GM18907 (cell line): ENCODE data around the gene SKIDA1.

Experiments used
- ATAC-seq: cut with Tn5 transposase; IDR thresholded peaks from one replicate; pipeline ENCODE4 v1.9.1; 2021; ENCODE audit warnings: mild to moderate bottlenecking, moderate library complexity; ENCODE audit not compliant: unreplicated experiment

SKIDA1 gene

DNA sequence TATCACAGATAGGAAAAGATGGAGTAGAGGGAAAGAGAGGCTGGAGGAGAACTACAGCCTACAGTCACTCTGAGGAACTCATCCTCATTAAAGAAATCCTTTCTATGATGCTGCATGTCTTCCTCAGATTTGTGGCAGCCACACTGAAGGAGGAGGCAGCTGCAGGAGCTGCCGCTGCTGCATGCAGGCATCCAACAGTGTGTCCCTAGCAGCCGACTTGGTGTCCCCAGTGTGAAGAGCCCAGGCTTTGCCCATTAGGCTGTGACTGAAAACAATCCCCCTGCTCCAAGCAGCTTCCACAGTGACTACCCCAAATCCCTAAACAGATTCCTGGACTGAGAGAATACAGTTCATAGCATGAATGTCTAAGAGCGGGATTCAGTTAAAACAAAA, 23.1 kb downstream of the SKIDA1 start:
- ATAC-seq, result no peak

DNA sequence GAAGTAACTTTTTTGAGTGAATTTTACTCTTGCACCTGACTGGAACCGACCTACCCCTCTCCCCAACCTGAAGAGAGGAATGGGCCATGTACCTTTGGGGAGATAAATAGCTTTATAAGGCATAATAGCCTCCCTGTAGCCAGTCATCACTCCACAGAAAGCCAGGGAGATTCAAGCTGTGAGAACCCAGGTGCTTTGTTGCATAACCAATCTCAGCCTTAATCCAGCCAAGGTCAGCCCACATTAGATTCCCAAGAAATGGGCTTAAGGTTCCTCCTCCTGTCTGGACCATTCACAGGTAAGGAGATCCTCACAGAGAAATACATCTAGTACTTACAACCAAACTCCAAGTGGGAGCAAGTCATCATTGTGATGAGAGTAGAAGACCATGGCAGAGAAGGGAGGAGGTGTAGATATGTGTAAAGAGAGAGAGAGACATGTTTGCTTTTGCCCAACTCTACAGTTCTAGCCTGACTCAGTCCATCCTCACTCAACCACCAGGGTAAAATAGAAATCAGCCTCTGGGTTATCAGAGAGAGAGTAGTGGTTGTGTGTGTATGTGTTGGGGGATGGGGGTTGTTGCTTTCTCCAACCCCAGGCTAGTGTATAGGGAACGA, 23.6 kb downstream of the SKIDA1 start:
- ATAC-seq, result no peak

DNA sequence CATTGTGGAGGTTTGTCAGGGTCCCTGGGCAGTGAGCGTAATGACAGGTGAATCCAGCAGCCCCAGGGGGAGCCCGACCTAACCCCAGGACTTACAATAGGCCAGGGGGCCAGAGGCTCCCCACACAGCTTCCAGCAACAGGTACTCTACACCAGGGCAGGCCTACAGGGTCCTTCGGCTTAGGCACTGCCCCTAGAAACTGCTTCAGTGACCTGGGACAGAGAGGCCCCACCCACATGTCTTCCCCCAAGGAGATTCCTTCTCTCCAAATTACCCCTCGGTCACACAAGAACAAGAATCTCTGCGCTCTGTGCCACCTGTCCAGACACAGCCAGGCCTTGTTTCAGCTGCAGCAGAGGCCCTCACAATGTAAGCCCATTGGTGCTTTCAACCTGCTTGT, 24.4 kb downstream of the SKIDA1 start:
- no peak for ATAC-seq

DNA sequence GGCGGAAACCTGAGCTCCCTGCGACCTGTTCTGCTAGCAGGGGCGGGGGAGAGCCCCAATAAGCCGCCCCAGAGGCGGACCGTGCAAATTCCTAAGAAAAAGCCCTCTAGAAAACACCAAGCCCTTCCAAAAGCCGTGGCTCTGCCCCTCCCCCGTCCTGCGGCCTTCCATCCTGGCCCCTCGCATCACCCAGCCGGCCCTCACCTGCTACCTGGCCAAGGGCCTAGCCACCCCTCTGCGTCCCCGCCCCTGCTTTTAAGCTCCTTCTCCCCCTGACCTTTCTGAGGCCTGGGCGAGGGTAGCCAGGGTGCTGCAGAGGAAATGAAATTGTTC, 24.9 kb downstream of the SKIDA1 start:
- no peak for ATAC-seq

DNA sequence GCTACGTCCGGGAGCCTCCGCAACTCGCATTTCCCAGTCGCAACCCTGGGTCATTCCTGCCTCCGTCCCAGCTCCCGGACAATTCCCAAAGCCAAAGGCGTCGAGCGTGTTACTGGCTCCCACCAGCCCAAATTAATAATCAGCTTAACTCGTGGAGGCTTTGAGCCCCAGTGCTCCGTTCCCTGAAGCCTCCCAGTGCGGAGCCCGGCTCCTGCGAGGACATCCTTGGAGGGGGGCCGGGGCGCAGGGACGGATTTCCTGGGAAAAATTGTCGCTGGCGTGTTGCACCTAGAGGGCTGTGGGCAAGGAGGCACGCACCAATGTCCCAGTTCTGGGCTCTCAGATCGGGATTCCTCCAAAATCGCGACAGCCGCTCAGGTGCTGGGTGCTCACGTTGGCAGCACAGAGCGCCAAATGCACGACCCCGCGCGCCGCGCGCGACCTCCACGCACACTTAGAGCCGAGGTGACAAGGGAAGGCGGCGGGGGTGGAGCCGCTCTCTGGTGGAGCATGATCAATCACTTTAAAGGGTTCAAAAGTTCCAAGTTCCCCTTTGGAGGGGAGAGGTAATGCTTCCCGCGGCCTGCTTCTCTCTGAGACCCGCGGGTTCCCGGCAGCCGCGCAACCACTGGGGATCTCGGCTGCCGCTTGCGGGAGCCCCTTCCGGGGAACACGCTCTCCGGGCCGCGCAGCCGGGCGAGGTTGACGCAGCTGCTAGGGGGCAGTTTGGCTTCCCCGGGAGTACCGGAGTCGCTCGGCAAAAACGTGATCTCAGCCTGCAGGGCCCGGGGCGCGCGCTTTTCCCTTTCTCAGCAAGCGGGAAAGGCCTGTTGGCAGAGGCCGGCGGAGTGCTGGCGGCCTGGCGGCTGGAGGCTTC, 25.5 kb downstream of the SKIDA1 start:
- ATAC-seq, result no peak

DNA sequence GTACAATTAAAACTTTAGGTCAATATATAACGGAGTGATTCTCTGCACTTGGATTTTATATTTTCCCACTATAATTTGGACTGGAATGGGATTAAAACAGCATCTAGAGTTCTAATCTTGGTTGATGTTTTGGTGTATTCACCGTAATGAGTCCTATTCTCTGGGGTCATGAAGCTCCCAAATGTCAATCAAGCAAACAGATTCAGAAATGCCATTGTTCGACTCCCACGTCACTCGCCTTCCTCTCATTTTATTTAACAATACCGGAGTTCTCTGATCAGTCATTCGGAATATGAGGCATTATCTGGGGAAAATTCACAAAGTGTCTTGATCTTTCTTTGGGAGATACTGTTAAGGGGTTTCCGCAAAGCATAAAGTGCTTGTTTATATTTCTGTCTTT, 26.5 kb downstream of the SKIDA1 start:
- ATAC-seq, result no peak

DNA sequence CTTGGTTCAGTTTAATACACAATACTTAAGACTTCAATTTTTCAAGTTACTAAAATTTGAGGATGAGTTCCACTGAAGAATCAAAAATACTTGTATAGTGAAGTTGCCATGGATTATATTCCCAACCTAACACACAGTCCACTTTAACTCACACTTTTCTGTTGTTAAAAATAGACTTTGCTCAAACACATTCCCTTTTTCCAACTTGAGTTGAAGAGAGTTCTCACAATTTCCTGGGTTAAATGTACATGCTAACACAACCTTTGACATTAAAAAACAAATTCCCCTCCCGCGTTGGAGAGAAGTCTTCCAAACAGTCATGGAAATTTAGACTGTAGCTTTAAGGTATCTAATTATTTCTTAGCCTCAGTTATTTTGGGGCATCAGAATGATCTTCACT, 27.1 kb downstream of the SKIDA1 start:
- no peak for ATAC-seq

DNA sequence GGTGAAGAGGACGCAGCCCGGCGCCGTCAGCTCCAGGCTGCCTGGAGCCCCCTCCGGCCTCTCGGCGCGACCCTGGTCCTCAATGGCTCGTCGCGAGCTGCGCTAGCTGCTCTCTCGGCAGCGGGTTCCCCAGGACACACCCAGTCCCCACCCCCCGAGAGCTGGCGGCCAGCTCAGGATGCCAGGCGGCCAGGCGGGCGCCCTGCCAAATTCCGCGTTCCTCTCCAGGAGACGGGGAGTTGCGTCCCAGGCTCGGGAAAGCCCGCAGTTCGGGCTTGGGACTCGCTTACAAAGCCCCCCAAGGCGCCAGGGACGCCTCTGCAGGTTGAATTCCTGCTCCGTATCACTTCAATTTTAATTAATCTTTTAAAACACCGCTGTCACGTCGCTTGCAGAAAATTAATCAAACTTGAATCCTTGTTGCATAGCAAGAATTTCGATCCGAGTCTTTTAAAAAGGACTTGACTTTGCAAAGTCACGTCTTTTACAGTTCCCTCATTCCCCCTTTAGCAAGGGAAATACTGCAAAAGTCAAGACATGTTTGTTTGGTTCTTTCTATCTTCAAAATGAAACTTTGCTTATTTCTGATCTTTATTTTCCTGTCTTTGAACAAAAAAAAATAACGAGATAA, 28.2 kb downstream of the SKIDA1 start:
- ATAC-seq, result no peak

DNA sequence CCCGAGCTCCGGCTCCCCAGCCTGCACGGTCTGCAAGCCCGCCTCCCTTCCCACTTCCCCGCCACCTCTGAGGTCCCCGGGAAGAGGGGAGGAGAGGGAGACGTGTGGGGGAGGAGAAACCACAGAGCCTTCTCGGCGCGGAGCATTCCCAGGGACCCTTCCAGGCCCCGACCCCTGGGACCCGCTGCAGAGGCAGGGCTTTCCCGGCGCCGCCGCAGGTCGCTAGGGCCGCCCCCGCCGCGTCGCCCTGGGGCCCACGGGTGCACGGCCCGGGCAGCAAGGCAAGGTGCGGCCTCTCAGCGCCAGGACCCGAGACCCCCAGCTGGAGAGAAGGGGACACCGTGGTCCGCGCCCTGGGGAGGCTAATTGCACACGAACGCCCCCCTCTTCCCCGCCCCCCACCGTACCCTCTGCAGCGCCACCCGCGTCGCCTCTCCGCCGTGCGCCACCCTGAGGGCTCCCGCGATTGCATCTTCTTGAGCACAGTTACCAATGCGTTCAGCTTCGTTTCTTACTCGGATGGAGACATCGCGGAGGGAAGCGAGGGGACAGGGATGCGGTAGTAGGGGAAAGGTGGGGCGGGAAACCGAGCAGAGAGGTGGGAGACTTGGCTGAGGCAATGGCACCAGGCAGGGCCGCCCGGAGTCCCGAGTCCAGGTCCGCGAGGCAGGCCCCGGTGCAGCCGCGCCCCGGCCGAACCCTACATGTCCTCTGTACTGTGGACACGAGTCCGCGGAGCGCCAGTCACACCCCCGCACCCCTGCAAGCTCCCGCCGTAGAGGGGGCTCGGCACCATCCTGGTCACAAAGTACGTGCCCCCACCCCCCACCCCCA, 28.9 kb downstream of the SKIDA1 start:
- peak; percentile 60 for ATAC-seq

DNA sequence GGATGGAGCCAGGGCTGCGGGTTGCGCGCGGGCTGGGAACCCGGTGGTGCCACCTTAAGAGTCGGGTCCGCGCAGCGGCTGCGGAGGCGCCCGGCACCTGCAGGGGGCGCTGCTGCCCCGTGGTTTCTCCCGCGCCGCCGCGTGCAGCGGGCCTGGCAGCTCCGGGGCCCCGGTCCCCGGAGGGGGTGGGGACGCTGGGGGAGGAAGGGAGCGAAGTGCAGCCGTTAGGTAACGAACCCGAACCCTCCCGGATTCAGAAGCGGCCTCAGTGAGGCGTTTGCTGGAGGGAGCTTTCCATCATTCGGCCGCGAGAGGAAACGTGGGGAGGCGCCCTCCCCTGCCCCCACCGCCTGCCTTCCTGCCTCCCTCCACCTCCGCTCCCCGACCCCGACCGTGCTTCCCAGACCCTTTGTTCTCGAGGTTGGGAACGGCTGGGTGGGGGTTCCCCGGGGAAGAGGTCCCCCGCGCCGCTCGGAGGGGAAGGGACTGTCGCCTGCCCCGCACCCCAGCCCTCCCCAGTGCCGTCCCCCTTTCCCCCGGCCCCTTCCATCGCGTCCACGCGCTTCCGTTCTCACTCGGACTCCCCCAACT, 29.6 kb downstream of the SKIDA1 start:
- peak; percentile 83 for ATAC-seq

DNA sequence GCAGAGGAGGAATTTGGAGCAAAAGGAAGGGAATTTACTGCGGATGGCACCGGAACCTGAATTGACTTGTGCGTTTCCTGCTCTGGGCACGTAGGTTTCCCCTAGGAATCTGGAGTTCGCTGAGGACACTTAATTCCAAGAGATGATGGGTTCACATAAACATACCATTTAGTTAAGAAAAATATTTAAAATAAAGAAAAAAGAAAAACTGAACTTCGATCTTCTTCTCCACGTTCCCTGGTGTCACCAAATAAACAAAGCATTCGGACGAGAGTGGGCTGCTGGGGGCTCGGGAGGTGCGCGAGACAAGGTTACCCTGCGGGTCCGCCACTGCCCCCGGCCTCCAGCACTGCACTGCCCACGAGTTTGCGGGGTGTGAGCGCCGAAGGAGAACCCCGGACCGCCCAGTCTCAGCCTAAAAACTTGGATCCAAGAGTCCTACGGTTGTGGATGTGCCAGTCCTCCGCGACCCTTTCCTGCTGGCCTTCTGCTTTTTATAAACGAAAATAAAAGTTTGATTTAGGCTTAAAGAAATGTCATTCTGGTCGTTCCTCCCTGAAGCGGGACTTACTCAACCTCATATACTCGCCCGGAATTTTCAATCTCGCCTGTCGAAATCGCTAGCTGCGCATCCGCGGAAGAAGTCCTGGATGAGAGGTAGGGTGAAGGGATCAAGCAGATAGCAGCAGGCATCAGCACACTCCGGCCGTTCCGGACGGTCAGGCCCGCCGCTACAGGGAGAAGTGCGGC, 30.3 kb downstream of the SKIDA1 start:
- ATAC-seq, result peak; percentile 6

DNA sequence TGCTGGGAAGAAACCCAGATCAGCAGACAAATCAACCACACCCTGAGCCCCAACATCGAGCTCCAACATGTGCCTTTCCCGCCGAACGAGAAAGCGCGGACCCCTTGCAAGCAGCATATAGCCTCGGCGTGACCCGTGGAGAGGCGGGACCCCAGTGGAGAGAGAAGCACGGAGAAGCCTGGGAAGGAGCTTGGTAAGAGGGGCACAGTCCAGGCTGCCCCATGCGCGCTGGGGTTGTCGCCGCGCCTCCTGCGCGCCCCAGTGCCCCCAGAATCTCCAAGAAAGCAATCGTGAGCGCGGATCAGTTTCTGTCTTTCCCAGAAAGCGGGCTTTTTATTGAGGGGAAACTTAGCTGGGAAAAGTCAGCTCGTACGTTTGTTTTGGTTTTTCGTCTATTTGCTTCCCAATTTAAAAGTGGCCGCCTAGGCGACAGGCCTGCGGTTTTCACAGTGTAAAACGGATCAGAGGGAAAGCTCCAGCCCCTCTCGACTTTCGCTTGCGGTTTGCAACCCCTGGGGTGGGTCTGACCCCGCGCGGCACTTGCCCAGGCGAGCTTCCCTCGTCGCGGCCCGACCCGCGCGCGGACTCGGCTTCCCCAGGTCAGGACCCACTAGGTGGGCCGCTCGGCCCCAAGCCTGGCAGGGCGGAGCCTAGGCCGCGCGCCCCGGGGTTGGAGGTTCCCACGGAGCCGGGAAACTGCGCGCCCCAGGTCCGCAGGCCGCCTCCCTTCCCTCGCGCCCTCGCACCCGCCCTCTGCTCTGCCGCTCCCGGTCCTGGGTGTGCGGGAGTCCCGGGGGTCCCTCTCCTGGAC, 31.1 kb downstream of the SKIDA1 start:
- peak; percentile 30 for ATAC-seq

DNA sequence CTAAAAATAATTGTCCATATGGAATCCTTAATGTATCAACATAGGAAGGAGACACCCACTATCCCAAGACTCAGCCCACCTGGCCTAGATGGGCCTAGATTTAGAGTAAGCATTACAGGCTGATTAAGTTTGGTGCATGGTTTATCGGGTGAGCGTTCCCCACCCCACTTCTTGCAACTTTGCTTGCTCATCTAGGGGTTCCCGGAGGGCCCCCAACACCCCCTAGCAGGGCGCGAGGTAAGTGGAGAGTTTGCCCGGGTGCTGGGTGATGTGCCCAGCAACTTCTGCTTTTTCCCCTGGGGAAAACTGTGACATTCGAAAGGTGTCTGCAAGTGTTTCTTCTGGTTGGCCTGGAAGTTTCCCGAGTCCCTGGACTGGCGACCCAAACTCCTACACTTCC, 31.7 kb downstream of the SKIDA1 start:
- ATAC-seq, result no peak

DNA sequence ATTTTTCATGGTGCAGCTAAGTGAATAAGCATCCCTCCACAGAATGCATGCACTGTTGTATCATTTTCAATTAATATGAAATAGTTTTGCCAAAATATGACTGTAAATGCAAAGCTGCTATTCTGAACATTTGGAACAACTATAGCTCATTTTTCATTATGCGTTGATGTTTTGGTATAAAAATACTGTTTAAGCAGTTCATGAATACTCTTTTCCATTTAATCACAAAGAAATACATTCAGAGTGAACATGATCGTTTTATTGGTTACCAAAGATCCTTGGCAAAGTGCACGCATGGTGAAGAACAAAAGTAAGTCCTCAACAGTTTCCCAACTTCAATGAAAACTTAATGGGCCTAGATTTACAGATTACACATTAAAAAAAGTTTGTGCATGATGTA, 33.1 kb downstream of the SKIDA1 start:
- ATAC-seq, result no peak

DNA sequence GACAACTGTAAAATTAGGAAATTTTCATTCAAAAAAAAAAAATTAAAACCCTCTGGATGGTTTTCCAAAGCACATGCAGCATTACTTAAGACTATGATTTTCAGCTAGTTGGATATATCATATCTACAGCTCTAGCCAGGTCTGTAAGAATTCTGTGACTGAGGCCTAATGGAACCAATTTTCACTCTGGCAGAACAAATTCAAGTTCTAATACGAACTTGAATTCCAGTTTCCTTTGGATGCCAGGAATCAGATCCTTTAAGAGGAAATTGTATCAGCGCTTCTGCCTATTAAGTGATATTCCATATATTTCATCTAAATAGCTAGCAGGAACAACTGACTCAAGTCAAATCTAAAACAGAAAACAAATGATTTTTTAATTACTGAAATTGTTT, 34.8 kb downstream of the SKIDA1 start:
- ATAC-seq, result no peak

DNA sequence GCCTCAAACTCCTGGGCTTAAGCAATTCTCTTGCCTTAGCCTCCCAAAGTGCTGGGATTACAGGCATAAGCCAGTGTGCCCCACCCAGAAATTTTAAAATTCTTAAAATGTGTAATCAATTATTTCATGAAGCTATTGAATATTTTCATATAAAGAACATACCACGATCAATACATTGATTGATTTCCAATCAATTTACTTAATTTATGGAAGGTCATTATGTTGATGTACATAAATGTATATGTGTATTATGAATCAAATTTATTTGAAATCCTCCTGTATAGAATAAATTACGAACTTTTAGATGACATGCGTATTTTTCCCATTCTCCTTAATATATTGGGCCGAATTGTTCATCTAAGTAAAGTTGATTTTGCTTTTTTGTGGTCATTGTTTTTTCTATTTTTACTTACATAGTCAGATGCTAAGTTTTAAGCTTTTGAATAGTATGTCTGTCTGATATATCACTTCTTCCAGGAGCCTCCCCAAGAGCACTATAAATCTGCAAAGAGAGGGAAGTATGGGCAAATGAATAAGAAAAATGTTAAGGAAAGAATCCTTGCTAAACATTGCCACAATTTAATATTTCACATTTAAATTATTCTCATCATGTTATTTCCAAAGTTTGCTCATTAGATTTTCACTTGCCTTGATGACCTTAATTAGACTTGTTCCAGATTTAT, 35.3 kb downstream of the SKIDA1 start:
- no peak for ATAC-seq

DNA sequence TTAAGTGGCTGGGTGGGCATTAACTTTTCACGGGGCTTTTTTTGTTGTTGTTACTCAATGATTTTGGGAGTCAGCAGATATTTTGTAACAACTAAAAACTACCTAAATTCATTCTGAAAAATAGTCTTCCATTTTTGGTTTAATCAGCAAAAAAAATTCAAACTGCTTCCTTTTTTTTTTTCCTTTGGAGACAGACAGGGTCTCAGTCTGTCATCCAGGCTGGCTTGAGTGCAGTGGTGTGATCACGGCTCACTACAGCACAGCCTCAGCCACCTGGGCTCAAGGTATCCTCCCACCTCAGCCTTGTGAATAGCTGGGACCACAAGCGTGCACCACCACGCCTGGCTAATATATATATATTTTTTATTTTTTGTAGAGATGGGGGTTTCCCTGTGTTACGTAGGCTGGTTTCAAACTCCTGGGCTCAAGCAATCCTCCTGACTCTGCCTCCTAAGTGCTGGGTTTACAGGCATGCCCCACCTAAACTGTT, 36.5 kb downstream of the SKIDA1 start:
- ATAC-seq, result no peak

DNA sequence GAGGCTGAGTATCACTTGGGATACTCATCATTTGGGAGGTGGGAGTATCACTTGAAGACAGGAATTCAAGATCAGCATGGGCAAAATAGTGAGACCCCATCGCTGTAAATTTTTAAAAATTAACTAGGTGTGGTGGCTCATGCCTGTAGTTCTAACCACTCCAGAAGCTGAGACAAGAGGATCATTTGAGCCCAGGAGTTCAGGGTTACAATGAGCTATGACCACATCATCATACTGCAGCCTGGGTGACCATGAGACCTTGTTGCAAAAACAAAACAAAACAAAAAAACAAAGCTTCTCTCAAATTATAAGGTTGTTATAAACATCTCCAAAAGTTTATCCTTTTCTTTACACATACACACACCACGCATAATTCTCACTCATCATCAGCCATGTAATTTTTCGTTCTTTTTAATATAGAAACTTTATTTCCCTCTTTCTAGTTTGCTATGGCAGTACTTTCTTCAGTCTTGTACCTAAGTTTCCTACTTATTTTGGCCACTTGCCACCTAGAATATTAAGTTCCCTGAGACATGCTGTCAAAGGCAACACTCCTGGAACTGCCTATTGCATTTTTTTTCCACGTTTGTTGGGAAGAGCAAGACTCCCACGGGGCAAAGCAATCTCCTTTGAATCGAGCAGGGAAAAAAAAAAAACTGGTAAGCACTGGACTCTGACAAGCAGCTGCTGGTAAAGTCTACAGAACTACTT, 37.1 kb downstream of the SKIDA1 start:
- no peak for ATAC-seq
